HCT116 (cell line): ENCODE data around the gene COL2A1. TPM values are rescaled to one million over a fixed set of nuclear protein-coding genes. Genes with fewer than 3 reads are reported as not detected.

Experiments used
- ATAC-seq: fragments of 200-7000 bp; cut with Tn5 transposase; 2 replicates; pipeline ENCODE4 v1.9.1; 2020; ENCODE audit warnings: mild to moderate bottlenecking, moderate library complexity
- BruUV-seq: library from RNA; stranded (reverse); fragments of 400-500 nt; replicated peaks from 2 replicates; lab custom pipeline; 2021; lab: Mats Ljungman, UMichigan
- CTCF ChIA-PET: fragments of 300-600 bp; sonication (Branson Sonifier 250); formaldehyde crosslinking; loops from one replicate; lab custom pipeline; 2021; ENCODE audit warnings: antibody characterized with exemption; lab: Charles Lee
- POLR2A ChIA-PET: fragments of 300-600, 350-600 bp; sonication (Branson Sonifier 250); formaldehyde crosslinking; loops from one replicate; lab custom pipeline; 2021; ENCODE audit warnings: antibody characterized with exemption; lab: Charles Lee
- RAD21 ChIA-PET, 2 experiments: fragments of 300-600 bp; sonication (Branson Sonifier 250); formaldehyde crosslinking; loops; one replicate each; lab custom pipeline; 2023; ENCODE audit warnings: low total read pairs in 2 of 2; ENCODE audit not compliant: uncharacterized antibody in 2 of 2, unreplicated experiment in 2 of 2, low non-redundant PET in 1 of 2; lab: Charles Lee
- DNase-seq: peaks from one replicate; pipeline ENCODE4 v3.0.0-alpha.2; 2010; ENCODE audit warnings: low read depth, low spot score
- H2AFZ ChIP-seq: fragments of 200-600 bp; shearing (Covaris generic), sonication (generic); 2 replicates; pipeline ENCODE4 v1.6.1; 2017; ENCODE audit warnings: low read depth, mixed run types, mixed read lengths, antibody characterized with exemption, low read length; ENCODE audit not compliant: poor library complexity, severe bottlenecking
- H3K27ac ChIP-seq: 2 replicates; pipeline ENCODE4 v1.5.1; 2012; ENCODE audit warnings: low read depth, low read length
- H3K27me3 ChIP-seq: fragments of 200-600 bp; sonication (generic); 2 replicates; pipeline ENCODE4 v1.6.1; 2016; ENCODE audit warnings: mixed run types, low read length, mixed read lengths; ENCODE audit not compliant: insufficient read depth
- H3K36me3 ChIP-seq, 2 experiments: fragments of 200-500 bp in 1 of 2; fragments of 200-600 bp in 1 of 2; sonication (Bioruptor generic) in 1 of 2; sonication (generic) in 1 of 2; 2 replicates each; pipeline versions ENCODE4 v1.5.1 to v1.6.1; 2014 to 2016; ENCODE audit warnings: low read length in 2 of 2, inconsistent platforms in 1 of 2, mixed read lengths in 1 of 2, mixed run types in 1 of 2; ENCODE audit not compliant: insufficient read depth in 2 of 2, control insufficient read depth in 1 of 2
- H3K4me1 ChIP-seq, 2 experiments: fragments of 200-600 bp in 1 of 2; sonication (generic) in 1 of 2; 2 replicates each; pipeline versions ENCODE4 v1.5.1 to v1.6.1; 2012 to 2017; ENCODE audit warnings: low read length in 2 of 2, inconsistent platforms in 1 of 2, mild to moderate bottlenecking in 1 of 2, mixed read lengths in 1 of 2, mixed run types in 1 of 2, moderate library complexity in 1 of 2; ENCODE audit not compliant: insufficient read depth in 2 of 2, control insufficient read depth in 1 of 2
- H3K4me2 ChIP-seq: fragments of 200-600 bp; sonication (generic); 2 replicates; pipeline ENCODE4 v1.6.1; 2017; ENCODE audit warnings: mixed run types, low read length, mixed read lengths
- H3K4me3 ChIP-seq, 2 experiments: fragments of 200-600 bp in 1 of 2; sonication (generic) in 1 of 2; replicated peaks in 1 of 2; 2 replicates each; pipeline ENCODE4 v1.5.1; 2011 to 2016; ENCODE audit warnings: low read length in 2 of 2, control low read depth in 1 of 2, low read depth in 1 of 2, mild to moderate bottlenecking in 1 of 2, mixed read lengths in 1 of 2, mixed run types in 1 of 2
- H3K79me2 ChIP-seq: fragments of 200-600 bp; sonication (generic); 2 replicates; pipeline ENCODE4 v1.6.1; 2017; ENCODE audit warnings: mild to moderate bottlenecking, mixed run types, low read length, moderate library complexity, mixed read lengths; ENCODE audit not compliant: insufficient read depth
- H3K9ac ChIP-seq: fragments of 200-600 bp; sonication (generic); 2 replicates; pipeline ENCODE4 v1.6.1; 2016; ENCODE audit warnings: low read length, mixed read lengths
- H3K9me2 ChIP-seq: fragments of 200-600 bp; sonication (generic), shearing (Covaris generic); 2 replicates; pipeline ENCODE4 v1.6.1; 2017; ENCODE audit warnings: mixed run types, mild to moderate bottlenecking, moderate library complexity; ENCODE audit not compliant: insufficient read depth
- H3K9me3 ChIP-seq, 2 experiments: fragments of 200-500 bp in 1 of 2; fragments of 200-600 bp in 1 of 2; sonication (Bioruptor generic) in 1 of 2; sonication (generic) in 1 of 2; 2 replicates each; pipeline ENCODE4 v1.6.1; 2014 to 2017; ENCODE audit warnings: low read length in 2 of 2, mixed read lengths in 2 of 2, inconsistent platforms in 1 of 2, low read depth in 1 of 2, mild to moderate bottlenecking in 1 of 2, mixed run types in 1 of 2, moderate library complexity in 1 of 2; ENCODE audit not compliant: control insufficient read depth in 1 of 2, insufficient read depth in 1 of 2
- H4K20me1 ChIP-seq: fragments of 200-600 bp; sonication (generic), shearing (Covaris generic); 2 replicates; pipeline ENCODE4 v1.6.1; 2017; ENCODE audit warnings: mixed run types, mild to moderate bottlenecking, moderate library complexity; ENCODE audit not compliant: insufficient read depth
- CTCF ChIP-seq, 3 experiments: fragments of 200-600 bp in 1 of 3; sonication (generic) in 1 of 3; IDR thresholded peaks in 2 of 3; conservative IDR thresholded peaks in 1 of 3; 2 replicates each; pipeline ENCODE4 v1.5.1; 2012 to 2017; ENCODE audit warnings: low read depth in 2 of 3, low read length in 2 of 3, antibody characterized with exemption in 1 of 3, borderline replicate concordance in 1 of 3, control low read depth in 1 of 3, mild to moderate bottlenecking in 1 of 3, mixed read lengths in 1 of 3, mixed run types in 1 of 3, moderate library complexity in 1 of 3; ENCODE audit not compliant: insufficient read depth in 1 of 3
- ELF1 ChIP-seq: IDR thresholded peaks from 2 replicates; pipeline ENCODE4 v1.6.1; 2012; ENCODE audit warnings: low read depth, borderline replicate concordance
- EZH2phosphoT487 ChIP-seq: fragments of 200-600 bp; IDR thresholded peaks from 2 replicates; pipeline ENCODE4 v1.6.1; 2018; ENCODE audit warnings: antibody characterized with exemption, borderline replicate concordance
- POLR2A ChIP-seq: IDR thresholded peaks from 2 replicates; pipeline ENCODE4 v1.7.0; 2011; ENCODE audit warnings: borderline replicate concordance; ENCODE audit not compliant: insufficient read depth, insufficient read length; ENCODE audit errors: extremely low read depth
- RAD21 ChIP-seq: IDR thresholded peaks from 2 replicates; pipeline ENCODE4 v1.6.1; 2012; ENCODE audit warnings: low read depth, mild to moderate bottlenecking
- REST ChIP-seq: IDR thresholded peaks from 2 replicates; pipeline ENCODE4 v1.6.1; 2012; ENCODE audit warnings: low read depth
- SRF ChIP-seq: IDR thresholded peaks from 2 replicates; pipeline ENCODE4 v1.6.1; 2012; ENCODE audit warnings: low read depth
- intact Hi-C: fragments of 100-400 bp; cut with micrococcal nuclease; formaldehyde crosslinking; loops from 2 replicates; pipeline ENCODE4 v1.10.0; 2022
- total RNA-seq: library from RNA; stranded (reverse); gene quantifications from one replicate; pipeline ENCODE4 v1.2.1, GENCODE V29; 2021; ENCODE audit not compliant: unreplicated experiment

The COL2A1 gene
- total RNA-seq, 1 experiment from 2014 or later, result 0.22 TPM

GRCh38 chr12:48022180-48022521 lies 17.9 kb upstream of the COL2A1 start:
- no peaks in the 10 kb centered on the region for H3K4me1 ChIP-seq
- ChIA-PET RAD21 (no interaction called here), POLR2A (no interaction called here), CTCF (no interaction called here)
- 0 out of 2 replicates have a peak, but pooled peaks cover 8% of the 10 kb centered on the region for H3K27me3 ChIP-seq
- no peak overlapping the region for H2AFZ ChIP-seq
- no peaks in the 10 kb centered on the region for H3K79me2 ChIP-seq
- no peak overlapping the region for H3K4me3 ChIP-seq
- no peaks in the 10 kb centered on the region for H3K9me3 ChIP-seq
- no TSS peak for BruUV-seq
- ATAC-seq, result no peak
- H3K4me2 ChIP-seq, result no peak overlapping the region
- no peak overlapping the region for H3K27ac ChIP-seq
- no peak for DNase-seq
- no peak for TF ChIP-seq POLR2A
- no peak for TF ChIP-seq EZH2phosphoT487
- TF ChIP-seq ELF1, result no peak
- no peak for TF ChIP-seq CTCF (IDR thresholded peaks at IDR 0.05 in 2 of 3, conservative IDR thresholded peaks at IDR 0.05 in 1 of 3; ENCODE audit: borderline replicate concordance in 1 of 3, insufficient read depth in 1 of 3, low read depth in 2 of 3, low read length in 2 of 3)
- TF ChIP-seq RAD21, result no peak
- no peak for TF ChIP-seq SRF
- no peak for TF ChIP-seq REST
- H3K9ac ChIP-seq, result no peak overlapping the region
- no peaks in the 10 kb centered on the region for H3K36me3 ChIP-seq
- intact Hi-C loops, result no loop called here
- no peaks in the 10 kb centered on the region for H4K20me1 ChIP-seq
- H3K9me2 ChIP-seq, result no peaks in the 10 kb centered on the region
